Astrocyte of the spinal cord (primary cell): ENCODE measurements around the gene DPPA5.
"Not testable (repeated sequence)": the region's sequence is repeated elsewhere in the genome, so short reads cannot be mapped to it uniquely, and the experiment has no call there.

Experiments
- DNase-seq: peaks from one replicate; pipeline ENCODE4 v3.0.0; 2011; ENCODE audit warnings: low read depth, low spot score
- H3K4me3 ChIP-seq: 2 replicates; pipeline ENCODE4 v1.5.1; 2011; ENCODE audit warnings: low read depth, mild to moderate bottlenecking, low read length, moderate library complexity
- CTCF ChIP-seq: IDR thresholded peaks from 2 replicates; pipeline ENCODE4 v1.5.1; 2012; ENCODE audit warnings: low read depth, mild to moderate bottlenecking, low read length, inconsistent platforms
- in situ Hi-C: cut with HindIII; loops from 2 replicates; pipeline ENCODE4 v1.10.0; 2017; ENCODE audit warnings: low sequenced_read_pairs

DPPA5 gene

GRCh38 chr6:73391675-73392074 lies 37.6 kb upstream of the DPPA5 start:
- DNase-seq: no peak
- in situ Hi-C loops: no loop called here
- no peak overlapping the region for H3K4me3 ChIP-seq
- no peak for TF ChIP-seq CTCF

- in situ Hi-C loops: no loop called here
- no peak for DNase-seq
- no peak overlapping the region for H3K4me3 ChIP-seq
- TF ChIP-seq CTCF: no peak
Measured at GRCh38 chr6:73389854-73390253, 35.8 kb upstream of the DPPA5 start.

GRCh38 chr6:73388800-73389512 lies 34.9 kb upstream of the DPPA5 start:
- H3K4me3 ChIP-seq: peak overlapping the region; percentile 53
- peak; percentile 64 for DNase-seq
- peak; percentile 85 for TF ChIP-seq CTCF
- in situ Hi-C loops: no loop called here

- DNase-seq: no peak
- peak overlapping the region; percentile 53 for H3K4me3 ChIP-seq
- in situ Hi-C loops: no loop called here
- no peak for TF ChIP-seq CTCF
Measured at GRCh38 chr6:73388433-73388799, 34.3 kb upstream of the DPPA5 start.

- DNase-seq: no peak
- H3K4me3 ChIP-seq: no peak overlapping the region
- in situ Hi-C loops: no loop called here
- TF ChIP-seq CTCF: no peak
Measured at GRCh38 chr6:73382462-73383113, 28.5 kb upstream of the DPPA5 start.

GRCh38 chr6:73381531-73381930 lies 27.5 kb upstream of the DPPA5 start:
- in situ Hi-C loops, H3K4me3 ChIP-seq, DNase-seq: not testable (repeated sequence)

- TF ChIP-seq CTCF: no peak
- H3K4me3 ChIP-seq: no peak overlapping the region
Measured at GRCh38 chr6:73377225-73377624, 23.1 kb upstream of the DPPA5 start.

More at GRCh38 chr6:73377225-73377624, 23.1 kb upstream of the DPPA5 start:
- in situ Hi-C loops: no loop called here
- no peak for DNase-seq
